COR-L47 (cell line): ENCODE data around the gene RRBP1.

Experiments used
- DNase-seq: peaks from one replicate; lab custom pipeline; 2025; lab: John Stamatoyannopoulos, UW

Gene RRBP1, protein sequence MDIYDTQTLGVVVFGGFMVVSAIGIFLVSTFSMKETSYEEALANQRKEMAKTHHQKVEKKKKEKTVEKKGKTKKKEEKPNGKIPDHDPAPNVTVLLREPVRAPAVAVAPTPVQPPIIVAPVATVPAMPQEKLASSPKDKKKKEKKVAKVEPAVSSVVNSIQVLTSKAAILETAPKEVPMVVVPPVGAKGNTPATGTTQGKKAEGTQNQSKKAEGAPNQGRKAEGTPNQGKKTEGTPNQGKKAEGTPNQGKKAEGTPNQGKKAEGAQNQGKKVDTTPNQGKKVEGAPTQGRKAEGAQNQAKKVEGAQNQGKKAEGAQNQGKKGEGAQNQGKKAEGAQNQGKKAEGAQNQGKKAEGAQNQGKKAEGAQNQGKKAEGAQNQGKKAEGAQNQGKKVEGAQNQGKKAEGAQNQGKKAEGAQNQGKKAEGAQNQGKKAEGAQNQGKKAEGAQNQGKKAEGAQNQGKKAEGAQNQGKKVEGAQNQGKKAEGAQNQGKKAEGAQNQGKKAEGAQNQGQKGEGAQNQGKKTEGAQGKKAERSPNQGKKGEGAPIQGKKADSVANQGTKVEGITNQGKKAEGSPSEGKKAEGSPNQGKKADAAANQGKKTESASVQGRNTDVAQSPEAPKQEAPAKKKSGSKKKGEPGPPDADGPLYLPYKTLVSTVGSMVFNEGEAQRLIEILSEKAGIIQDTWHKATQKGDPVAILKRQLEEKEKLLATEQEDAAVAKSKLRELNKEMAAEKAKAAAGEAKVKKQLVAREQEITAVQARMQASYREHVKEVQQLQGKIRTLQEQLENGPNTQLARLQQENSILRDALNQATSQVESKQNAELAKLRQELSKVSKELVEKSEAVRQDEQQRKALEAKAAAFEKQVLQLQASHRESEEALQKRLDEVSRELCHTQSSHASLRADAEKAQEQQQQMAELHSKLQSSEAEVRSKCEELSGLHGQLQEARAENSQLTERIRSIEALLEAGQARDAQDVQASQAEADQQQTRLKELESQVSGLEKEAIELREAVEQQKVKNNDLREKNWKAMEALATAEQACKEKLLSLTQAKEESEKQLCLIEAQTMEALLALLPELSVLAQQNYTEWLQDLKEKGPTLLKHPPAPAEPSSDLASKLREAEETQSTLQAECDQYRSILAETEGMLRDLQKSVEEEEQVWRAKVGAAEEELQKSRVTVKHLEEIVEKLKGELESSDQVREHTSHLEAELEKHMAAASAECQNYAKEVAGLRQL (N-terminal part only)

DNA sequence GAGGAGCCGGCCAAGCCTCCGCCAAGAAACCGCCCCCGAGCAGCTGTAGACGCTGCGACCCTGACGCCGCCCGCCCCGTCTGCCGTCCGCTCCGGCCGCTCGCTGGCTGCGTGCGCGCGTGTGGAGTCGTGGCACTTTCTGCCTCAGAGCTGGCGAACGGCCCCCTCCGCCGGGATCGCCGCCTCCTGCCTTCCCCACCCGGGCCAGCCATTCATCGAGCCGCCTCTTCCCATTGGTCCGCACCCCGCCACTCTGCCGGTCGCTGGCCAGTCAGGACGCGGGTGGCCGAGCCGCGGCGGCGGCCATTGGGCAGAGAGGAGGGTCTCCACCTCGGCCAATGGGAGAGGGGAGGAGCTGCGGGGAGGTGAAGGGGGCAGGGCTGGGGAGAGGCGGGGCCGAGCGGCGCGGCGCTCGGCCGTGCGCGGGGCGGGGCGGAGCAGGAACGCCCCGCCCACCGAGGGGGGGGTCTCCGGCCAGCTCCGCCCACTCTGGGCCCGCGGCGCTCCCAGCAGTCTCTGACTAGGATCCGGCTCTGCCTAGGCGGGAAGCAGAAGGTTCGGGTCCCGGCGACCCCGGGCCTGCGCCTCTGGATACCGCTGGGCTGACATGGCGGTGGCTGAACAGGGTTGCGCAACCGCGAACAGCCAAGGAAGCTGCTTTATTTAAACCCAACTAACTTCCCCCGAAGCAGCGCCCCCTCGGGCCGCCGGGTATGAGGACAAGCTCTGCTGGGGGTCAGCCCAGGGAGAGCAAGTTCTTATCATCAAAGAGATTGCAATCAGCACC lies at the start of gene RRBP1:
RRBP1 (minus strand) TSS at position 140 of the 786 bp plus-strand sequence. CDS start 21,735 bp downstream, outside the sequence.
- DNase-seq, result peak; percentile 88

DNA sequence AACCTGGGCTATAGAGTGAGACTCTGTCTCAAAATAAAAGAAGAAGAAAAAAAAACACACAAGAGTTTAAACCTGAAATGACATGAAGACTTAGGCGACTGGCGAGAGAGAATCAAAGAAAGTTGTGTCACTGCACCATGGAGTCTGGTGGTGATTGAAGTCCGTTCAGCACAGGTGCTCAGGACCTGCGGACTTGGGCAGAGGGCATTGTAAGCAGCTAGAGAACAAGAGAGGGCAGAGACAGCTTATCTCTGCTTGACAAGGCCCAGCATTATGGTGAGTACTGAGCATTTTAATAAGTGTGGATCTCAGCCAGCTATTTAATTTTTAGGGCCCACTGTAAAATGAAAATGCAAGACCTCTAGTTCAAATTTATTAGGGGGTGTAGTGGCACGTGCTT lies 49.2 kb upstream of the RRBP1 start:
- no peak for DNase-seq

DNA sequence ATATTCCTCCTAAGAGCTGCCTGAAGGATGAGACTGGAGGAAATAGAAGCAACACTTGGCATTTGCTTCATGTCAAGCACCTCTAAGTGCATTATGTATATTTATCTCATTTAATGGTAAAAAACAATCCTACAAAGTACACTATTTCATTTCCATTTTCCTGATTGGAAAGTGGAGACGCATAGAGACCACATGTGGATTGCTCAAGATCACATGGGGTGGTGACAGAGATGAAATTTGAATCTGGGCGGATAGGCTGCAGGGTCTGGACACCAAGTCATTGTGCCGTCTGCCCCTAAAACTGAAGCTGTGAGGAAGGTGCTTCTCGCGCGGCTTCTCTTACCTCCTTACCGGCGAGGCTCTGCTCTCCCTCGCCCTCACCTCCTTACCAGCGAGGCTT lies 48.0 kb upstream of the RRBP1 start:
- DNase-seq, result no peak

DNA sequence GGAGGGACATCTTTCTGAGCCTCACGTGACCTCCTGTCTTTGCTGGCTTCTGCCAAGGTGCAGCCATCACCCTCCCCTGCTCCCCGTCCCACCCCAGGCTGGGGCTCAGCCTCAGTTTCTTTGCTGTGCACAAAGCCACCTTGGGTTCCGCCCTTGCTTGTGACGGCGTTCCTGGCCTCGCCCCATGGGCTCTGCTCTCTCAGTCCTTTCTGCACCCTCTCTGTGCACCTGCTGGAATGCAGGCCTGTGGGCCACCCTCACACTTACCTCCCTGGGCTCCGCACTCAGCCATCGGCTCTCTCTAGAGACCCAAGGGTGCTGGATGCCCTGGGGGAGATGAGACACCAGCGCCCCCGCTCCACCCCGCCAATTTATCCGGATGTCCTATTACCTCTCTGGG lies 46.0 kb upstream of the RRBP1 start:
- DNase-seq, result no peak

DNA sequence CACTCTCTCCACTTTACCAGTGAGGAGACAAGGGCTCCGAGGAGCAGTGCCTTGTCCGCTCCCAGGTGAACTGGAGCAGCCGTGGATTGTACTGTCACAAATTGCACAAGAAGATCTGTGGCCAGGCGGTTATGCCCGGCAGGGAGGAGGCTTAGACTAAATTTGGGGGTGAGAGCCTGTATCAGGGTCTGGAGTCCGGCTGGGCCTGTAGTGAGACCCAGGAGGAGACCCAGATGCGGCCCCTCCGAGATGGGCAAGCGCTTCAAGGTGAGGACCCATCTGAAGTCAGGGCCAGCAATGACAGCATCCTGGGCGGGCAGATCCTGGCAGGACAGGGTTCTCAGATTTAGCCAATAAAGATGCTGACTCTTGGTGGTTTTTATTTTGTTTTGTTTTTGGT lies 45.3 kb upstream of the RRBP1 start:
- no peak for DNase-seq

DNA sequence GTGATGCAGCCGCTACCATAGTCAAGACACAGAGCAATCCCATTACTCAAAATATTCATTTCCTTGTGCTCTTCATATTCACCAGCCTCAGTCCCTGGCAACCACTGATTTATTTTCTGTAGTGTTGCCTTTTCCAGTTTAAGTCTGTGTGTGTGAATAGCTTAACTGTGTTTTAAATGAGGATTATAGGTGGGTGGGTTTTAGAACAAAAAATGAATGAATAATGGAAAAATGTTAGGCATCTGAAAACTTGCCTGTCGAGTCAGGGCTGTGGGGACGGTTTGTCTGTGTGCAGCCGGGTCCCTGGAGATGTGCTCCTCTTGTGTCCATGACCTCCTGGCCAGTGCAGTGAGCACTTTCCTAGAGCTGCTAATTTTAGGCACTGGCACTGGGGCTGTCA lies 44.9 kb upstream of the RRBP1 start:
- no peak for DNase-seq

DNA sequence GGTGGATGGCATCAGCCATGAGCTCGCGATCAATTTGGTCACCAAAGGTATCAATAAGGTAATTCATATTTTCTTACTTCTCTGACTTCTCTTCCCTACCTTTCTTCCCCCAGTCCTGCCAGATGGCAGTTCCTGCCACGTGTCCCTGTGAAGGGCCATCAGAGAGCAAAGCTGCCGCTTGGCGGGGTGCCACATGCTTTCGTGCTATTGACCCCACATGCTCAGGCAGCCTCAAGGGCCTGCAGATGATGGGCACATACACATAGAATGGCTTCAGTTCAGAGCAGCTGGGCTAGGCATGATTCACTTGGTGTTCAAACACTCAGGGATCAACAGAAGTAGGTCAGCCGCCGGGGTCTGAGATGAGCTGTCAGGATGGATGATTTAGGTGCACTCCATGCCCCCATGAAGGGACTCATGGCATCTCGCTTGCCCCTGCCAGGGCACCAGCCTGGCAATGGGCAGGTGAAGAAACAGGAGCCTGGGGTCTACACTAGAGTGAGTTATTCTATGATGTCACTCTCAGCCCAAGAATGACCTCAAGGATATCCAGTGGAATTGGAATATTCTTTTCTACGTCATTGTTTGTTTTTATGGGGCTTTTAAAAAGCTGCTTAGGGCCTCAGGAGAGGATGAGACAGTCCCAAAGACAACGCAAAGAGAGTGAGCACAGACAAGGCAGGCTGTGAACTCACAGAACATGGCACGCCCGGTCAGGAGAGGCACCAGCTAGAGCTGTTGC lies 43.2 kb upstream of the RRBP1 start:
- no peak for DNase-seq

DNA sequence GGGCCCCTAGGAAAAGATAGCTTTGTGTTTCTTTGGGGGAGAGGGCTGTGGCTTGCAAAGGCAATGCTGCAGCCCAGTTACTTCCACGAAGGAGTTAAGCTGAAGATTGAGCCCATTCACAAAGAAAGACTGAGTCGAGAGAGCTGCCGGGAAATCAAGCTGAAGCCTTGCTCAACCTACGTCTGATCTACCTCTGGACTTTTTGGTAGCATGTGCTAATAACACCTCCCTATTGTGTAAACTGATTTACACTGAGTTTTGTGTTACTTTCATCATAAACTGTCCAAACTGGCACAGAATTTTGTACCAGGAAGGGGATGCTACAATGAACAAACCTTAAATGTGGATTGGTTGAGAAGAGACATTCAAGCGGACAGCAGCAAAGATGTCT lies 41.3 kb upstream of the RRBP1 start:
- DNase-seq, result no peak

DNA sequence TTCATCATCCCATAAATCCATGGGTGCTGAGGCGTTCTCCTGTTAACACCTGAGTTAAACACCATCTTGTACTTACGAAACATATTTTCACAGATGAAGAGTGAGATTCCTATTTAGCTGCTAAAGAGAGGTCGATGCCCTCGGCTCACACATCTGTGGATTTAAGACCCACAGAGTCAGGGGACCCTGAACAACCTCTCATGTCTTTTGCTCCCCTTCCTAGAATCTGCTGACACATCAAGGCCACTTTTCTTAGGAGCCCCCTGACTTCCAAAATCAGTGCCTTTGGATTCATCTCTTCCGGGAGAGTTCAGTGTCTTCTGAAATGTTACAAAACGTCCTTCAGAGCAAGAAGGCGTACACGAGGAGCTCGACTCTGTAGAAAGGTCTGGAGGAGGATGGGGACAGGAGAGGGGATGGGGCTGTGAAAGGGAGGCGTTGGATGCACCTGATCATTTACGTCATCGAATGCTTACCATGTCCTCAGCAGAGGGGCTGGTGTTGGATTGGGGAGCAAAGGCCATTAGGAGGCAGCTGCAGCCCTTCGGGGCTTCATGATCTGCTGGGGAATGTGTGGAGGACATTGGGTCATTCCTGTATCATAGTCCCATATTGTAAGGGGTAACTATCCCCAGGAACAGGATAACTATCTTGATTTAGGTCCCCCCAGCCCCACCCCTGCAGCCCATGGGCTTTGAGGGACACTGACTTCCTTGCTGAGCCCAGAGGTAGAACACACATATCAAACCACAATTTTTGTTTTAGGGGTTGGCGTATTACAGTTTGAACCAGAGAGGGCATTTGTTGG lies 40.7 kb upstream of the RRBP1 start:
- DNase-seq, result no peak

DNA sequence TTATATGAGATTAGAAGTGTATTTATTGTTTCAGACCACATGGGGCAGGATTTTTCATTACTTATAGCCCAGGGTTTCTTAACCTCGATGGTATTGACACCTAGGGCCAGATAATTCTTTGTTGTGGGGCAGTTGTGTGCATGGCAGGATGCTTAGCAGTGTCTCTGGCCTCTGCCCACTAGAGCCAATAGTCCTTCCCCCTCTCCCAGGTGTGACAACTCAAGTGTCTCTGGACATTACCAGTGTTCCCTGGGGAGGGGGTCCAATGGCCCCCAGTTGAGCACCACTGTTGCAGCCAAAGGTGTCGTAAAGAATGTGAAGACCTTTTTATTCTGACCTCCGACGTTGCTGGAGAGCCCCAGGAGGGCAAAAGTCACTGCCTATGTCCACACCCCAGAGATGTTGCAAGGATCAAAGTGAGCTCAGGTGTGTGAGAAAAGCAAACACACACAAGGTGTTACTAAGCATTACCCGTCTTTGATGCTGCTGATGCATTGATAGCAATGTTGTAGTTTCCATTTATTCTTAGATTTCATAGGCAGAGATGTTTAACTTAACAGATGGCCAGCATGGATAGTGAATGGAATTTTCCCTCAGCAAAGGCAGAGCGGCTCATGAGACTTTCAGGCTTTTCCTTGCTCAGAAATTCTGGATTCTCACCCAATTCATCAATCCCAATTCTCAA lies 39.9 kb upstream of the RRBP1 start:
- DNase-seq, result no peak

DNA sequence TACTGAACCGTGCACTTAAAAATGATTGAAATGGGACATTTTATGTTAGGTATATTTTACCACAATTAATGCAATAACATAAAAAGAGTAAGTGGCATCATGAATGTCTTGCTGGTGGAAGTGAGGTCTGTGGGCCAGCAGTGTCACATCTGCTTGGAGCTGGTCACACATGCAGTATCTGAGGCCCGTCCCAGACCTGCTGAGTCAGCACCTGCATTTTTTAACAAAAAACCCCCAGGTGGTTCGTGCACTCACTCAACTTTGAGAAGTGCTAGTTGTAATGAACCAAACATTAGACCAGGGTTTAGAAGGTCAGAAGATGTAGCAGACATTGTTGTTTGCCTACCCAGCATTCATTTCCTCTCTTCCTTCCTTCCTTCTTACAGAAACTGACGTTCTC lies 38.7 kb upstream of the RRBP1 start:
- no peak for DNase-seq

DNA sequence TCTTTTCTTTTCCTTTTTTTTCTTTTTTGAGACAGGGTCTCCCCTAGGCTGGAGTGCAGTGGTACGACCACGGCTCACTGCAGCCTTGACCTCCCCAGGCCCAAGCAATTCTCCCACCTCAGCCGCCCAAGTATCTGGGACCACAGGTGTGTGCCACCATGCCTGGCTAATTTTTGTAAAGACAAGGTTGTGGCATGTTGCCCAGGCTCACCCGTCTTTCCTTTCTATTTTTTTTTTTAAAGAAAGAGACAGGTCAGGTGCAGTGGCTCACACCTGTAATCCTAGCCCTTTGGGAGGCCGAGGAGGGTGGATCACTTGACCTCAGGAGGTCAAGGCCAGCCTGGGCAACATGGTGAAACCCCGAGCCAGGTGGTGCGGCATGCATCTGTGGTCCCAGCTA lies 34.3 kb upstream of the RRBP1 start:
- no peak for DNase-seq

DNA sequence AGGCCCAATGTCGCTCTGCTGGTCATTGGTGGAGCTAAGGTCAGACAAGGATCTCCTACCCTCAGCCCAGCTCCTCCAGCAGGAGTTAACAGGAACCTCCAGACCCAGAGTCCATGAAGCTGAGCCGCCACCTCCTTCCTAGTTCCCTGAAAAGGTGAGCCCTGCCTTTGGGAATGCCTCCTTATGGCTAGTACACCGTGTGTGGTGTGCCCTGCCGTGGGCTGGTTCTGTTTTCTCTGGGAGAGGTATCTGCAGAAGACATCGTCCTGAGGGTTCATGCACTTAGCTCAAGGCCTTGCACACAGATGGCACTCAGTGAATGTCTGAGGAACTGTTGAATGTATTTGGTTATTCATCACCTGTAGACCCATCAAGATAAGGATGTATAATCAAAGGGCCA lies 33.0 kb upstream of the RRBP1 start:
- no peak for DNase-seq

DNA sequence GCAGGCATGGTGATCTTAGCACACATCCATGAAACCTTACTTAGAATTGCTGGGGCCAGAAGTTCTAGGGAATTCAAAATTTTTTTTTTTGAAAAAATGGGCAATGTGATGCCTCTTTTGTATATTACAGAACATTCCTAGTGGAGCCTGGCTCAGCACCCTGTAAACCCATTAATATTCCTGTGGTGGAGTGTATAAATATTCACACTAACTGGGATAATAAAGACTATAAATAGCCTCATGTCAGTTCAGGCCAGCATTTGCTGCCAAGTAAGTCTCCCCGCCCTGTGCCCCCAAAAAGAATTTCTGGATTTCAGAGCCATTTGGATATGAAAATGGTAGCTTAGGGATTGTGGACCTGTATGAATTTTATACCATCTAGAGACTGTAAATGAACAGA lies 32.6 kb upstream of the RRBP1 start:
- no peak for DNase-seq

DNA sequence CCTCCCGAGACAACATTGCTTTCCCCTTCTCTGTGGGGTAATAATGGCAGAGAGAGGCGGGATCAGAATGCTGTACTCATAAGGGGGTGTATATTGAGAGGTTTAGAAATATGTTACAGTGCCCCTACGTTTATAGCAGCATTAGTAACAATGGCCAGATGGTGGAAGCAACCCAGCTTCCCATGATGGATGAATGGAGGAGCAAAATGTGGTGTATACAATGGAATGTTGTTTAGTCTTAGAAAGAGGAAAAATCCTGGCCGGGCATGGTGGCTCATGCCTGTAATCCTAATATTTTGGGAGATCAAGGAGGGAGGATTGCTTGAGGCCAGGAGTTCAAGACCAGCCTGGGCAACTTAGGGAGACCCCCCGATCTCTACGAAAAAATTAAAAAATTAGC lies 30.7 kb upstream of the RRBP1 start:
- DNase-seq, result no peak

DNA sequence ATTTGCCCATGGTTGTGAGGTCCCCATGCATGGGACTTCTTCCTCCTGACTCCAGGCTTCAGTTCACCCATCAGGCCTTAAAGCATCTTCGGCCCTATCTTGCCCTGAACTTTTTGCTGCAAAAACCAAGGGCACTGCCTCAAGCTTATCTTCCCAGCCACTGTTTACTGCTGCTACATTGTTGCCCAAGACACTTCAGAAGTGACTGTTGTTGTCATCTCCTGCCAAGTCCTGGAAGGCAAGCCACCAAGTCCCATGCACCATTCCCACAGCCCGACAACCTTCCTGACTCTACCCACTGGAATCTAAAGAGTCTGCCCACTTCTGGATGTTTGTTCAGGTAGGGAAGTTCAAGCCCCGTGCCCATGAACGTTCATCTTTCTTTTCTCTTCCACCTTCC lies 30.2 kb upstream of the RRBP1 start:
- DNase-seq, result no peak

DNA sequence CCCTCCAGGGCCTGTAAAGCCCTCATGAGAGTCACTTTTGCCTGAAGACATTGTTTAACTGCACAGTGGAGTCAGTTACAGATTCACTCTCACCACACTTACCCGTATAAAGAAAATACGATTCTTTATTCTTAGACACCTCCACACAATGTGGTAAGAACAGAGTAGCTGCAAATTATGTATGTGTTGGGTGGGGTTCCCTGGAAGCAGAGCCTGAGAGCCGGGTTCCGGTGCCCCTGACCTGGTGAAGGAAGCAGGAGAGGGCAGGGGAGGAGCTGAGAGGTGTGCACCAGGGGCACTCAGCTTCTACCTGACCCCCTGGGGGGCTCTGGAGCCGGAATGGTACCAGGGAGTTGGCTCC lies 29.2 kb upstream of the RRBP1 start:
- no peak for DNase-seq

DNA sequence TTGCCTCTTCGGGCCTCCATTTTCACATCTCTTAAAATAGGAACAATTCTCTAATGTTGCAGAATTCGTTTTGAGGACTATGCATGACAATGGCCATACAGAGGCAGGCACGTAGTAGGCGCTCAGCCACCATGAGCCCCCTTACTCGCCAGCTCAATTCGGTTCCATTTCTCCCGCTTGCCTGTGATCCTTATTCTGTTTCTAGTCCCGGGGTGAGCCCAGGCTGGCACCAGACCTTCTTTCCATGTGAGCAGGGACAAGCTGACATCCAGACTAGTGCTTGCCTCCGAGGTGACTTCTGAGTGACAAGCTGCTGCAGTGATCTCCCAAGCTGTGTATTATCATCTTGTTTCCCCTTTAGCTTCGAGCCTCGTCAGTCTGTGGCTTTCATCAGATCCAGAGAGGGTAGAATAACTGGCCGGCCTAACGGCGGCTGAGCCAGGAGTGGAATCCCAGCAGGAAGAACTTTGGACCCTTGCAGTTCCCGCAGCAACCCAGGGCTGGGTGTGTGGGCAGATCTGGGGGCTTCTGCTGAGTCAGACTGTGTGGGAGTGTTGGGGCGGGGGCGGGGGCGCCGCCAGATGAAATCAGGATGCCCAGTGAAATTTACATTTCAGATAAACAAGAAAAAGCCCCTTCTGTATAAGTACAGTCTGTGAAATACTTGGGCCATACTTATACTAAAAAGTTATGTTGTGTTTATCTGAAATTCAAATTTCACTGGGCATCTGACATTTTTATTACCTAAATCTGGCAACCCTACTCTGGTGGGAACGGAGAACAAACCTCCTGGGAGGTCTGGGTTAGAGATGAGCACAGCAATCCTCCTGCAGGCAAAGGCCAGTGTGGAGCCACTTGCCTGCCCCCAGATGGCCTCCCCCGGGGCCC lies 28.6 kb upstream of the RRBP1 start:
- no peak for DNase-seq
